NCI-H446 treated with DMSO at 0.1 percent for 48 hours (cell line): Measurements from ENCODE around the gene FUT4.
A peak's percentile ranks its signal among the peaks of the same experiment; 100 is the strongest.
"Not testable (repeated sequence)": the region's sequence is repeated elsewhere in the genome, so short reads cannot be mapped to it uniquely, and the experiment has no call there.

ENCODE experiments used
- DNase-seq: peaks from one replicate; lab custom pipeline; 2025; lab: John Stamatoyannopoulos, UW

The FUT4 gene, protein sequence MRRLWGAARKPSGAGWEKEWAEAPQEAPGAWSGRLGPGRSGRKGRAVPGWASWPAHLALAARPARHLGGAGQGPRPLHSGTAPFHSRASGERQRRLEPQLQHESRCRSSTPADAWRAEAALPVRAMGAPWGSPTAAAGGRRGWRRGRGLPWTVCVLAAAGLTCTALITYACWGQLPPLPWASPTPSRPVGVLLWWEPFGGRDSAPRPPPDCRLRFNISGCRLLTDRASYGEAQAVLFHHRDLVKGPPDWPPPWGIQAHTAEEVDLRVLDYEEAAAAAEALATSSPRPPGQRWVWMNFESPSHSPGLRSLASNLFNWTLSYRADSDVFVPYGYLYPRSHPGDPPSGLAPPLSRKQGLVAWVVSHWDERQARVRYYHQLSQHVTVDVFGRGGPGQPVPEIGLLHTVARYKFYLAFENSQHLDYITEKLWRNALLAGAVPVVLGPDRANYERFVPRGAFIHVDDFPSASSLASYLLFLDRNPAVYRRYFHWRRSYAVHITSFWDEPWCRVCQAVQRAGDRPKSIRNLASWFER

DNA sequence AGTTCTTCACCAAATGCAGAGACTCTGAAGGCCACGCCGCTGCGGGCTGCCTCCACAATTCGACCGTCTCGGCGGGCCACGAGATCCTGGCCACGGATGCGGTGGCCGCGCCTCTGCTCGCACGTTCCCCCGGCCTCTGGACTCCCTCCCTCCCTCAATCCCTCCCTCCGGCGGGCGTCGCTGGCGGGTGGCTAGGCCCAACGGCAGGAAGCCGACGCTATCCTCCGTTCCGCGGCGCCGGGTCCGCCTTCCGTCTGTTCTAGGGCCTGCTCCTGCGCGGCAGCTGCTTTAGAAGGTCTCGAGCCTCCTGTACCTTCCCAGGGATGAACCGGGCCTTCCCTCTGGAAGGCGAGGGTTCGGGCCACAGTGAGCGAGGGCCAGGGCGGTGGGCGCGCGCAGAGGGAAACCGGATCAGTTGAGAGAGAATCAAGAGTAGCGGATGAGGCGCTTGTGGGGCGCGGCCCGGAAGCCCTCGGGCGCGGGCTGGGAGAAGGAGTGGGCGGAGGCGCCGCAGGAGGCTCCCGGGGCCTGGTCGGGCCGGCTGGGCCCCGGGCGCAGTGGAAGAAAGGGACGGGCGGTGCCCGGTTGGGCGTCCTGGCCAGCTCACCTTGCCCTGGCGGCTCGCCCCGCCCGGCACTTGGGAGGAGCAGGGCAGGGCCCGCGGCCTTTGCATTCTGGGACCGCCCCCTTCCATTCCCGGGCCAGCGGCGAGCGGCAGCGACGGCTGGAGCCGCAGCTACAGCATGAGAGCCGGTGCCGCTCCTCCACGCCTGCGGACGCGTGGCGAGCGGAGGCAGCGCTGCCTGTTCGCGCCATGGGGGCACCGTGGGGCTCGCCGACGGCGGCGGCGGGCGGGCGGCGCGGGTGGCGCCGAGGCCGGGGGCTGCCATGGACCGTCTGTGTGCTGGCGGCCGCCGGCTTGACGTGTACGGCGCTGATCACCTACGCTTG lies at the start of gene FUT4:
FUT4 (plus strand) TSS at position 227 of the 951 bp plus-strand sequence; CDS start at position 440, 213 bp downstream.
- DNase-seq = peak; percentile 67

DNA sequence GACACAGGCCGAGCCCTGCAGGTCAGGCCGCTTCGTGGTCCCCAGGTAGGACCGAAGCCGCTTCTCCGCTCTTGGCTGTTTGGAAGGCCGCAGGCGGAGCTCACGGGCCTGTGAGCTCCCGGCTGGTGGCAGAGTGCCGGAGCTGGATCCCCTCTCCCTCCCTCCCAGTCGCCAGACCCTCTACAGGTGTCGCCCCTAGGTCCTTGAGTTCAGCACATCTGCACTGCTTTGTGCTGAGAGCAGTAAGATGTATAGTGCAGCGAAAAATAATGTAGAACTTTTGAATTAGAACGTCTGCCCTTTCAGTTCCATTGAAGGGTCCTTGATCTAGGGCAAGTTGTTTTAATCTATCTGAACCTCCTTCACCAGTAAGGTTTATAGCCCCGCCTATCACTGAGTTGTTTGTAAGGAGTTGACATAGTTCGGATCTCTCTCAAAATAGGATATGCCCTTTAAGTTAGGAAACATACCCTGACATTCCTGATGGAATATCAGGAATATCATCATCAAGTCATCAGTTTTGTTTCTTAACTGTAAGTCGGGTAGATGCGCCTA lies 49.5 kb upstream of the FUT4 start:
- DNase-seq = no peak

DNA sequence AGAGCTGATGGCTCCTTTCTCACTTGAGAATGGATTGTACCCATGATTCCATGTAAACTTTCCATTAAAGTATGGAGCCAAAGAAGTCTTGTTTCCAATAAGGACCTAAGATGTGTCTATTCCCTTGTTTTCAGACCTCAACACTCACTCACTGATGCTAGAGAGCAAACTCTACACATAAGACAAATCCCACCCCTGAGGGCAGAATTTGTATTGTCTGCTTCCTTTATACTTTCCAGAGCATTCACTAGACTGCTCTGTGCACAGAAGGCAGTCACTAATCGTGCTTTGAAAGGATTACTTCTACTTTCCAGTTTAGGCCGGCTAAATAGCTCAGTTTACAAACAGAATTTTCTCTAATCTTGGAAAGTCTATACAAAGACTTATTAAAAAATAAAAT lies 43.5 kb upstream of the FUT4 start:
- DNase-seq = no peak

DNA sequence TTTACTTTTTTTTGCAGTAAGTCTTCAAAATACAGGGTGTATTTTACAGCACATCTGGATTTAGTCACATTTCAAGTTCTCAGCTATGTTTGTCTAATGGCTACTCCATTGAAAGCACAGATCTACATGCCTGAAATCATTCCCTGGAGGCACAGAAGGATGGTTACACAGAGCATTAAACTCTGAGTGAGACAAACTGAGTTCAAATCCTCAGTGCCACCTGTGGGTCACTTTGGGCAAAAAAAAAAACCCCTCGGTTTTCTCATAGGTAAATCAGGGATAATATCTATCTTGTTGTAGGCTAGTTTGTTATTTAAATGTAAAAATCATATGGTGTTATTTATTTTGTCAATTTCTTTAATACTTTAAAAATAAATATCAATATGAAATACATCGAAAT lies 42.2 kb upstream of the FUT4 start:
- no peak for DNase-seq

DNA sequence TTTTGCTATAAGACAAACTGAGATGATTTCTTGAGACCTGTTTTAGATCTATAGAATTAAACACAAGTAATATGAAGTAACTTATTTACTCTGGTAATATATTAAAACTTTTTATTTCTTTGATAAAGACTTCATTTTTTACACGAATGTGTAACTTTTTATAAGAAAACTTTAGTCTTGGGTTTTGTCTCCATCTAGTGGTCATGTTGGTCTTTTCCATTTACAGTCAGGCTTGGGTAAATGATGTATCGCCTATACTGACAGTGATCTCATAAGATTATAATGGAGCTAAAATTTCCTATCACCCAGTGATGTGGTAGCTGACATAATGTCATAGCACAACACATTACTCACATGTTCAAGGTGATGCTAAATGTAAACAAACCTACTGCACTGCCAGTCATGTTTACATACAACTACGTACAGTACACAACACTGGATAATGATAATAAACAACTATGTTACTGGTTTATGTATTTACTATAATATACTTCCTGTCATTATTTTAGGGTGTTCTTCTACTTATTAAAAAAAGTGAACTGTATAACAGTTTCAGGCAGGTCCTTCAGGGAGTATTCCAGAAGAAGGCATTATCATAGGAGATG lies 38.9 kb upstream of the FUT4 start:
- DNase-seq = peak; percentile 19

DNA sequence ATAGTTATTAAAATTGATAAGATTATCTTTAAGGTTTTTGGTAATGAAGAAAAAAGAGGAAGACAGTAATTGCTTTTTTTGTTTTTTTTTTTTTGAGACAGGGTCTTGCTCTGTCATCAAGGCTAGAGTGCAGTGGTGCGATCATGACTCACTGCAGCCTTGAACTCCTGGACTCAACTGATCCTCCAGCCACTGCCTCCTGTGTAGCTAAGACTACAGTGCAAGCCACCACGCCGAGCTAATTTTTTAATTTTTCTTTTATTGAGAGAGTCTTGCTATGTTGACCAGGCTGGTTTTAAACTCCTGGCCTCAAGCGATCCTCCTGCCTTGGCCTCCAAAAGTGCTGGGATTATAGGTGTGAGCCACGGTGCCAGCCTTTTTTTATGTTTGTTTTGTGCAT lies 37.2 kb upstream of the FUT4 start:
- not testable (repeated sequence) for DNase-seq

DNA sequence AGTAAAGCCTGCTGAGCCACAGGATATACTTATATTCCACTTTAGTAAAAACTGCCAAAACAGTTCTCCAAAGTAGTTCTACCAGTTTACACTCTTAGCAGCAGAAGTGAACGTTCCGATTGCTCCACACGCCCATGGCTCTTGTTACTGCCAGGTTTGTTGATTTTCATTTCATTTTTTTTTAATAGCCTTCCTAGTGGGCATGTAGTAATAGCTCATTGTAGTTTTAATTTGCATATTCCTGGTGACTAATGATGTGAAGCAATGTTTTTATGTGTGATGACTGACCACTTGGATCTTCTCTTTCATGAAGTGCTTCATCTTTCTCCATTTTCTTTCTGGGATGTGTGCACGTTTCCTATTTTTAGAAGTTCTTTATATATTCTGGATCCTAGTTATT lies 36.2 kb upstream of the FUT4 start:
- no peak for DNase-seq

DNA sequence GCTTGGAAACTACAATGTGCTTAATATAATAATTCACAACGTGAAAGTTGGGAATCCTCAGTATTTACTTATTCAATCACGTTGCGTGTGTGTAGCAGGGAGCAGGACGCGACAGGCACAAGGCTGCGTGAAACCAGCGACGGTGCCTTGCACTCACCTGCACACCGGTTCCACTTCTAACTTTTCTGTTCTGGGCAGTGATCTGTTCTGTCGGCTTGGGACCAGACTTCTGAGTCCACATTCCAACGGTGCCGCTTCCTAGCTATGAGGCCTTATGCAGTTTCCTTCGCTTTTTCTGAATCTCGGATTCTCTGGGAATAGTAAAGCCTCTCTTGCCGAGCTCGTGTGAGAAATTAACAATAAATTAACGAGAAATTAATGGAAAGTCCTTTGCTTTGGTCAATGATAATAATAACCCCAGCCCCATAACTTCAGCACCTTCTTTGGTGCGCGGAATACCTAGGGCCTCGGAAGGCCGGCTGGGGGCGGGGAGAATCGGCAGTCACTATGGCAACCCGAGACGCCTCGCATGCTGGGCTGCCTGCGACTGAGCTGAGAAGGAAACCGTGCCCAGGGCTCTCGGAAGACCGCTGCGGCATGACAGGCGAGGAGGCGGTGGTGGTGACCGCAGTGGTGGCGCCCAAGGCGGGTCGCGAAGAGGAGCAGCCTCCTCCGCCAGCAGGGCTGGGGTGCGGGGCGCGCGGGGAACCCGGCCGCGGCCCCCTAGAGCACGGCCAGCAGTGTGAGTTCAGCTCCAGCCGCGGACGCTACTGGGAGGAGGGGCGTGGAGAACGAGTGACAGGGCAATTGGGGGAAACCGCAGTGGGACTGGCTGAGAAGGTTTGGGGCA lies 31.6 kb upstream of the FUT4 start, which contains the start of gene C11orf97:
C11orf97 (plus strand) TSS at position 530 of the 850 bp plus-strand sequence; CDS start at position 598, 68 bp downstream.
- DNase-seq = no peak

DNA sequence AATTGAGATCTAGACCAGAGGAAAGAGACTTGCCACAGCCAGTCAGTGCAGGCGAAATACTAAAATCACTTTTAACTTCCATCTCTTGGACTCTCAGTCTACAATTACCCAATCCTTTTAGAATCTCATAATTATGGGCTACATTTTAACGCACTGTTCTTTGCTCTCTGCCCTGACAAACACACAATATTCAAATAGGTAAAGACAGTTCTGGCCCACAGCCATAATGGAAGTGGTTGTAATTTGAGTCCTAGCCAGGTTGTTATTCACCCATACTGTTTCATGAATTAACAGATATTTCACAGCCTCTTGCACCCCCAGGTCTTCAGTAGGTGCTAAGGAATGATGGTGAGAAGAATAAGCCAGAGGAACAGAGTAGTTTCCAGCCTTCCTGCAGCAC lies 30.6 kb upstream of the FUT4 start:
- DNase-seq = no peak

DNA sequence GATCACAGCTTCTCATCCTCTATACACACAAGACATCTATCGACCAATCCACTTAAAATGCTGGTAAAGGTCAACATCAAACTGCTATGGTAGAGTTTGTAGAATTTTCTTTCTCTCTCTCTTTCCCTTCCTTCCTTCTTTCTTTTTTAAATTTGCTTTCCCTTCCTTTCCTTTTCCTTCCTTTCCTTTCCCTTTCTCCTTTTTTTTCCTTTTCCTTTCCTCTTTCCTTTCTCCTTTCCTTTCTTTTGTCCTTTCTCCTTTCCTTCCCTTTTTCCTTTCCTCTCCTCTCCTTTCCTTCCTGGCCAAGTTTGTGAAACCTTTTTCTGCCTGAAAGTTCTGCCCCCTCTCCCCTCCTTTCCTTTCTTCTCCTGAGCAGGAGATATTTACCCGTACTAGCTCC lies 28.3 kb upstream of the FUT4 start:
- no peak for DNase-seq

DNA sequence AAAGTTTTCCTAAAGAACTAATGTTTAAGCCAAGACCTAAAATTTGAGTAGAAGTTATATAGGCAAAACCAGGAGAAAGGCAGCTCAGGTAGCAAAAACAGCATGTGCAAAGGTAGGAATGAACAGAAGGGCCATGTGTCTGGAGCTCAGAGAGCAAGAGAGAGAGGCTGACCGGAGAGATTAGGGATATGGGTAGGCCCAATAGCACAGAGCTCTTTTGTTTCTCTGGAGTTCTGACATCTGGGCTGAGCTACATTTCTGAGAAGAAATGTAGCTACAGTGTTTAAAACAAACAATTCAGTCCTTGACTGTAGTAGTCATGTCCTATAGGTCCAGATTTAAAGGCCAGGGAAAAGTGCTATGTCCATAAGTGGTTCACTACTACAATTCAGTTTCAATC lies 27.0 kb upstream of the FUT4 start:
- DNase-seq = no peak

DNA sequence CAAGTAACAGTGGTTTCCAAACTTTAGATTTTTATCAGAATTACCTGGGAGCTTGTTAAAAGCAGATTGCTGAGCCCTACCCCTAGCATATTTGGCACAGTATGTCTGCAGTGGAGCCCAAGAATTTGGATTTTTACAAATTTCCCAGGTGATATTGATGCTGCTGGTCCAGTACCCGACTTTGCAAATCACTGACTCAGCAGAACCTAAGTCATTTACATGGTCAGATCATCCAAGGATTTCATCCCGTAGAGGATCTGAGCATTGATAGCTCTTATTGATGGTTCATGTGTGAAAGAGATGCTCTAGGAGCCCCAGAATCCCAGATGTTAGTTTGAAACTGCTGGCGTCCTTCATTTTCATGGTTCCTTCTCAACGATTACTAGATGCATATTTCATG lies 25.4 kb upstream of the FUT4 start:
- no peak for DNase-seq

DNA sequence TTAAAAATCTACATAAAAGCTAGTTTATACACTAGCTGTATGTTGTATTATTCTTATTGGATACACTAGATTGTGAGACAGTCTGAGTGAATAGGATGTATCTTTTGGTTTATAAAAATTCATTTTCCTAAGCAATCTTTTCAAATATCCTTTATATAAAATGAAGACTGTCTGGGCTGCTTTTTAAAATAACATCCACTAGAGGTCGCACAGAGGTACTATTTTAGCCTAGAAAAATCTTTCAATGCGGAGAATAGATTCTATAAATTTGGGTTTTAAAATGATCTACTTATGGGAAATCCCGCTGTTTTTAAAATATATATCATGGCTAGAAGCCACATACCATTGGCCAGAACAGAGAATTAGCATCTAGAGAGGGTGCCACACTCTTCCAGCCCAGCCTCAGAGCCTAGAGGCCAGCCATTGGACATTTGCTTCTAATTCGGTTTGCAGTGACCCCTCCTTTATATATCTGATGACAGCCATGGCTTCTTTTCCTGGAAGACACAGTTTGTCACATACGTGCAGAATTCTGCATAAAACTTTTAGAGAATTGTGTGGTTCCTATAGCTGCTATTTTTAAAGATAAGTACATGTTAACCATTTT lies 24.1 kb upstream of the FUT4 start:
- peak; percentile 19 for DNase-seq

DNA sequence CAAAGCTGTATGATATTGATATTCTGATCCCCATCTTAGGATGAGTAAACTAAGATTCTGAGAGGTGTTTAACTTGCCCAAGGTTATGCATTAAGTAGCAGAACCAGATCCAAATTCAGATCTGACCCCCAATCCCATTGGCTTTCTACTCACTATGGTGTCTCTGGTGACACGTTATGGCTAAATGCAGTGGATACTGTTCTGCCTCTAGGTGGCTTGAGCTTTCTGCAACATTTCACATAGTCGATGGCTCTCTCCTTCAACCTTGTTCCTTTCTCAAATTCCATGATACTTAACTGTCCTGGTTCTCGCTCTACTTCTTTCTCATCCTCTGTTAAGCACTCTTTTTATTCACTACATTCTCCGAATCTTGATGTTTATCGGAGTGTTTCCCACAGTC lies 22.0 kb upstream of the FUT4 start:
- DNase-seq = no peak

DNA sequence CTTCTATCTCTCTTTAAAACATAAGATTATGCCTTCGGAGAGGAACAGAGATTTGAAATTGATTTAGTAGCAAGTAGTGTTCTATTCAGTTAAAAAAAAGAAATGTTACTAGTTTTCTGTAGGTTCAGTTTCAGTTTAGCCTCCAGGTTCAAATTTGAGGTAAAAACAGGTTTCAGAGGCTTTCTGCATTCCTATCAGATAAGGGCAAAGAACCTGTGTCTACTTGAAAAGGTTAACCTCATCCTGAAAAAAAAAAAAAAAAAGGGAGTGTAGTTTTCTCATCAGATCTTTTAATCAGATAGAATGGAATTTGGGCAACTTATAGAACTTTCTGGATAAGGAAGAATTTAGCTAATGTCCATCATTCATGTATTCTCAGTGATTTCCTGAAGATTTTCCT lies 19.4 kb upstream of the FUT4 start:
- DNase-seq = no peak

DNA sequence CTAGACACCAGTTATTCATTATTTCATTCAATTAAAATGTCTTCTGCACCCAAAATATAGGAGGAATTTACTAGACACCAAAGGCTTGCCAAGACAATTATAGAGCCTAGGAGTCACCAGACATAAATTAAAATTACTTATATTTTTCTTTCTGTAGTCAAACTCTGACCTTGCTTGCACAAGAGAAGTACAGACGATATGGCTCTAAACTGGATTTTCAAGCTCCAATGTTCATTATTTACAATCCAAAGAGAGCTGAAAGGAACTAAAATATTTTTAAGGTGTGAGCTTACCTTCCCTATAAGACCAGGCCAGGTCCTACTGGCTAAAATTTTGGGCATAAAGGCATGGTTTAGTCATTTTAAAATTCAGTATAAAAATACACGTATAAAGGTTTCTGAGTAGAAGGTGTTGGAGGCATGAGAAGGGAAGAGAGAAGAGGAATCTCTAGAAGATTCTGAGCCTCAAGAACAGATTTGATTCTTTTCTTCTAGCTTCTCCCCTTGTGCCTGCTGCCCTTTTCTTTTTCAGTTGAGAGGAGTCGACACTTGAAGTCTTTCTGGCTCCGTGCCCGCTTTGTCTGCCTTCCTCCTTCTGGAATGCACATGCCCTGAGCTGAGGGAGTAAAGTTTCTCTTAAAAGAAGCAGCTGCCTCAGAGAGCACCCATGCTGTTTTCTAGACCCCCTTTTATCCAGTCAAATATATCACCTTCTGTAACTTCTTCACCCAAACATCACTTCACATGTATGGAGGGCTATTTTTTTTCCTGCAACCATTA lies 18.0 kb upstream of the FUT4 start:
- DNase-seq = peak; percentile 16

DNA sequence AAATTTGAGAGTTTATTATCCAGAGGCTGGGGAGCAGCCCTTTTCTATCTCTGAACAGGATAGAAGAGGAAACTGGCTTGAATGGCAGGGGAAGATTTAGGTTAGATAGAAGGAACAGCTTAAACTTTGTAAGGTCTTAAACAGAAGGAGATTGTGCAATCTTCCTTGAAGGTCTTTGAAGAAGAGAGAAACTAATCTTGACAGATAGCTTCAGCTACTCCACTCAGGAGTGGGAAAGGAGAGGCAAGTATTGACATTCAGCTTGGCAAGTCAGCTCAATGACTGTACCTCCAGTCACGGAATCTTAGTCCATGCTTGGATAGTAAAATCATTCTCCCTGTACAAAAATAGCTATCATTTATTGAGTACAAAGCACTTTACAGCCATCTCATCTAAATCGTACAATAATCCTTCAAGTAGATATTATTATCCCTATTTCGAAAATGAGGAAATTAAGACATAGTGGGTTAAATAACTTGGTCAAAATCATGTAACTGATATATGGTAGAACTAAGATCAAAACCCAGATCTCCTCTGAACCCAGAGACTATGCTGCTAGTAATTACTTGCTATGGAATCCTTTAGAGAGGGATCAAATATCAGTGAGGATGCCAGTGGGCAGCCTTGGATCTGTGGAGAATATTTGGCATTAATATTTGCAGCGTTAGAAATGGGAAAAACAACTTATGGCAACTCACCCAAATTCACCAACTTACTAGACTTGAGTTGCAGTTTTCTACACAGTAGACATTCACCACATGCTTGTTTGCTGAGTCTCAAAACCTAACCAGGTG lies 16.9 kb upstream of the FUT4 start:
- peak; percentile 20 for DNase-seq

DNA sequence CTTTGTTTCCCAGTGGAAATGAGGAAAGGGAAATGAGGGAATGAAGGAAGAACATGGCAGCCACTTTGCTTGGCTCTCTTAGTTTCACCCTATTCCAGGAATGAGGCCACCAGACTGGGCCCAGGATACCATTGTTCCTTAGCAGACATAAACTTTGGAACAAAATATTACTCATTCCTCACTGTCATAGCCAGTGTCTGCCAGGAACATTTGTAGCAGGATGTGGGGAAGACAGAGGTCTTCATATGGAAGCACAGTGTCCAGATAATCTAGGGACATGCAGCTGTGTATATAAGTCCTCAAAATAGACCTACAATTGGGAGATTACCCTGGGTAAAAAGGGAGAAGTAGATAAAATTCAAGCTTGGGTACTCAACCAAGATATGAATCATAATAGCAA lies 15.2 kb upstream of the FUT4 start:
- no peak for DNase-seq

DNA sequence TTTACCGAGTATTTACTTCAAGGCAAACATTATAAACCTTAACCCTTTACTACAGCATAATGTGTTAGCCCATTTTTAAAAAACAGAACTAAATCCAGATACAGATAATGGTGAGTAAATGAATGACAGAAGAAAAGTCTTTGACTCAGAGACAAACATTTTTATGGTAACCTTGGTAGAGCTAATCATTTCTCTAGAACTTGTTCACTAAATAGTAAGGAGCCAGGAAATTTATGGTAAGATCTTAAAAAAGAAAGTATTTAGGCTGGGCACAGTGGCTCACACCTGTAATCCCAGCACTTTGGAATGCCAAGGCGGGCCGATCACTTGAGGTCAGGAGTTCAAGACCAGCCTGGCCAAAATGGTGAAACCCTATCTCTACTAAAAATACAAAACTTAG lies 11.5 kb upstream of the FUT4 start:
- no peak for DNase-seq
